GM23338 (cell line): Measurements from ENCODE around the gene MRTFA. TPM values are rescaled to one million over a fixed set of nuclear protein-coding genes. Genes with fewer than 3 reads are reported as not detected.

ENCODE experiments used
- ATAC-seq: fragments of 200-7000 bp; cut with Tn5 transposase; 3 replicates; pipeline ENCODE4 v1.9.1; 2020
- DNase-seq: peaks from one replicate; pipeline ENCODE4 v3.0.0-alpha.2; 2015; ENCODE audit warnings: low spot score
- H2AFZ ChIP-seq: fragments of 200-600 bp; sonication (generic); 2 replicates; pipeline ENCODE4 v1.8.0; 2016; ENCODE audit warnings: antibody characterized with exemption, mild to moderate bottlenecking, moderate library complexity
- H3F3A ChIP-seq: fragments of 200-600 bp; sonication (generic); replicated peaks from 2 replicates; pipeline ENCODE4 v1.8.0; 2017; ENCODE audit warnings: antibody characterized with exemption, mixed run types, low read depth
- H3K27ac ChIP-seq: fragments of 200-600 bp; sonication (generic); 2 replicates; pipeline ENCODE4 v1.6.1; 2016; ENCODE audit warnings: low read depth
- H3K27me3 ChIP-seq: fragments of 200-600 bp; sonication (generic); 2 replicates; pipeline ENCODE4 v1.8.0; 2016; ENCODE audit warnings: mild to moderate bottlenecking, mixed run types, moderate library complexity; ENCODE audit not compliant: insufficient read depth
- H3K36me3 ChIP-seq: fragments of 200-600 bp; sonication (generic); 2 replicates; pipeline ENCODE4 v1.8.0; 2016; ENCODE audit warnings: mild to moderate bottlenecking; ENCODE audit not compliant: insufficient read depth
- H3K4me1 ChIP-seq: fragments of 200-600 bp; sonication (generic); 2 replicates; pipeline ENCODE4 v1.8.0; 2016; ENCODE audit warnings: mild to moderate bottlenecking, moderate library complexity; ENCODE audit not compliant: insufficient read depth
- H3K4me2 ChIP-seq: fragments of 200-600 bp; sonication (generic); 2 replicates; pipeline ENCODE4 v1.7.1; 2017; ENCODE audit warnings: mixed run types
- H3K4me3 ChIP-seq: fragments of 200-600 bp; sonication (generic); 2 replicates; pipeline ENCODE4 v1.6.1; 2016; ENCODE audit warnings: mixed run types
- H3K79me2 ChIP-seq: fragments of 200-600 bp; sonication (generic); replicated peaks from 2 replicates; pipeline ENCODE4 v1.8.0; 2017; ENCODE audit warnings: mild to moderate bottlenecking; ENCODE audit not compliant: insufficient read depth
- H3K9me2 ChIP-seq: fragments of 200-600 bp; sonication (generic); 2 replicates; pipeline ENCODE4 v1.8.0; 2017; ENCODE audit not compliant: insufficient read depth
- H4K20me1 ChIP-seq: fragments of 200-600 bp; sonication (generic); replicated peaks from 2 replicates; pipeline ENCODE4 v1.8.0; 2017; ENCODE audit warnings: mild to moderate bottlenecking; ENCODE audit not compliant: insufficient read depth
- H3K27ac Mint-ChIP-seq: 2 replicates; pipeline ENCODE4 v1.8.0; 2020; ENCODE audit warnings: inconsistent platforms, mild to moderate bottlenecking, moderate library complexity, mixed read lengths
- H3K27me3 Mint-ChIP-seq: 3 replicates; pipeline ENCODE4 v1.8.0; 2022; ENCODE audit warnings: low read depth, mild to moderate bottlenecking, moderate library complexity, mixed read lengths, inconsistent platforms; ENCODE audit not compliant: insufficient read depth, poor library complexity
- H3K36me3 Mint-ChIP-seq: 3 replicates; pipeline ENCODE4 v1.8.0; 2021; ENCODE audit warnings: low read depth, mild to moderate bottlenecking, inconsistent platforms, moderate library complexity, mixed read lengths
- H3K4me1 Mint-ChIP-seq: 3 replicates; pipeline ENCODE4 v1.8.0; 2020; ENCODE audit warnings: mild to moderate bottlenecking, inconsistent platforms, mixed read lengths
- H3K4me3 Mint-ChIP-seq: 3 replicates; pipeline ENCODE4 v1.8.0; 2021; ENCODE audit warnings: moderate library complexity, mild to moderate bottlenecking, inconsistent platforms, mixed read lengths
- H3K9me3 Mint-ChIP-seq: 3 replicates; pipeline ENCODE4 v1.8.0; 2020; ENCODE audit warnings: moderate library complexity, mild to moderate bottlenecking, inconsistent platforms, mixed read lengths
- JUNB ChIP-seq: IDR thresholded peaks from one replicate; pipeline ENCODE4 v1.6.1; 2016; ENCODE audit warnings: antibody characterized with exemption; ENCODE audit not compliant: unreplicated experiment
- STAT1 ChIP-seq: IDR thresholded peaks from one replicate; pipeline ENCODE4 v1.6.1; 2016; ENCODE audit warnings: antibody characterized with exemption; ENCODE audit not compliant: unreplicated experiment
- ZNF331 ChIP-seq: fragments of 250-450 bp; sonication (Bioruptor Pico); IDR thresholded peaks from 2 replicates; pipeline ENCODE4 v1.5.0; 2020; ENCODE audit warnings: low read depth, mild to moderate bottlenecking, moderate library complexity
- polyA plus RNA-seq: library from polyadenylated mRNA; unstranded; fragments of >200 nt; fragmentation: Nextera tagmentation; extraction: Ambion mirVana; gene quantifications from 2 replicates; pipeline ENCODE4 v1.2.1, GENCODE V29; 2016
- total RNA-seq: library from RNA; depleted of rRNA; stranded (reverse); fragments of >200 nt; shearing (Covaris generic); gene quantifications from 2 replicates; pipeline ENCODE4 v1.2.3, GENCODE V29; 2014
- TF ChIP-seq, protein P1 (sequence below): IDR thresholded peaks from 2 replicates; pipeline ENCODE4 v1.6.1; 2016; ENCODE audit warnings: antibody characterized with exemption
- TF ChIP-seq, protein P2 (sequence below): IDR thresholded peaks from one replicate; pipeline ENCODE4 v1.6.1; 2018; ENCODE audit warnings: antibody characterized with exemption; ENCODE audit not compliant: unreplicated experiment
- TF ChIP-seq, protein P3 (sequence below), 2 experiments: fragments of 200-600 bp in 1 of 2; sonication (generic) in 1 of 2; conservative IDR thresholded peaks; 2 replicates each; pipeline versions ENCODE4 v1.5.1 to v1.6.1; 2016 to 2017; ENCODE audit warnings: antibody characterized with exemption in 2 of 2, low read depth in 2 of 2, mild to moderate bottlenecking in 2 of 2, moderate library complexity in 1 of 2

Gene MRTFA
- total and polyA plus RNA-seq, 2 experiments from 2014 or later, result 18.1 to 92.4 TPM

DNA sequence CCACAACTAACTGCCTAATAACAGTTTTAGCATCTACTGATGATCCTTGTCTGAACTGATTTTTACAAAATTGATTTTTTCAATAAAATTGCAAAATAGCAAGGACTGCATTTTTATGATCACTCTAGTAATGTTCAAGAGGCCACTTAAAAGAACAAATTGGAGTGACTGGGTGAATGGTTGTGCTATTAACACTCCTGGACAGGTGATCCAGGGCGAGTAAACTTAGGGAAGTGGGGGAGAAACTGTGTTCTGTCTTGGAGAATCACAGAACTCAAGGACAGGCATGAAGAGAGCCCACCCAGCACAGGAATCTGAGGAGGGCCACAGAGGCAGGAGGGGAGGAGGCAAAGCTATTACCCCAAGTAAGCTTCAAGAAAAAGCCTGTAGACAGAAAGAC is 190.3 kb downstream of the MRTFA start (continued):
- no peak for TF ChIP-seq JUNB
- no peak for TF ChIP-seq STAT1
- TF ChIP-seq, protein P1, sequence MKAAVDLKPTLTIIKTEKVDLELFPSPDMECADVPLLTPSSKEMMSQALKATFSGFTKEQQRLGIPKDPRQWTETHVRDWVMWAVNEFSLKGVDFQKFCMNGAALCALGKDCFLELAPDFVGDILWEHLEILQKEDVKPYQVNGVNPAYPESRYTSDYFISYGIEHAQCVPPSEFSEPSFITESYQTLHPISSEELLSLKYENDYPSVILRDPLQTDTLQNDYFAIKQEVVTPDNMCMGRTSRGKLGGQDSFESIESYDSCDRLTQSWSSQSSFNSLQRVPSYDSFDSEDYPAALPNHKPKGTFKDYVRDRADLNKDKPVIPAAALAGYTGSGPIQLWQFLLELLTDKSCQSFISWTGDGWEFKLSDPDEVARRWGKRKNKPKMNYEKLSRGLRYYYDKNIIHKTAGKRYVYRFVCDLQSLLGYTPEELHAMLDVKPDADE, result no peak

DNA sequence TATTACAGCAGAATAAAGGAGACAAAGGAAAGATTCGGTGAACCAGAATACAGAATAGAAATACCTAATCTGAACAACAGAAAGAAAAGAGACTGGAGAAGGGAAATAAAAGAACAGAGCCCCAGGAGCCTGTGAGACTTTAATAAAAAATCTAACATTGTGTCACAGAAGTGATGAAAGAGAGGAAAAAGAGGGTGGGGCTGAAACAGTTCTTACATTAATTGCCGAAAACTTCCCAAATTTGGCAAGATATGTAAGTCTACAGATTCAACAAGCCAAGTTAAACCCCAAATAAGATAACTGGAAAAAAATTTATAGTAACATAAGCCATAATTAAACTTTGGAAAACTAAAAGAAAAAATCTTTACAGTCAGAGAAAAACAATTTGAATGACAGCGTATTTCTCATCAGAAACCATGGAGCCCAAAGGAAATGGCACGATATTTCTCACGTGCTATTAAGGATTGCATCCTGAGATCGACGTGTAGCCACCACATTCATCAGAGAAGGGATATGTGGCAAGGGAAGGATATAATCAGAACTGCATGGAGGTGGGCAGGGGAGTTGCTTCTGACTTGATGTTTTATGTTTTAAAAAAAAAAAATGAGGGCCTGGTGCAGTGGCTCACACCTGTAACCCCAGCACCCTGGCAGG is 192.2 kb downstream of the MRTFA start:
- Mint-ChIP-seq H3K4me3 (no peak overlapping the region), H3K27me3 (peaks cover 2% of the 10 kb centered on the region), H3K9me3 (peaks cover 9% of the 10 kb centered on the region; the same call in 2 of the 3 replicates), H3K27ac (no peak overlapping the region), H3K4me1 (peaks cover 4% of the 10 kb centered on the region; the same call in 2 of the 3 replicates), H3K36me3 (peaks cover 15% of the 10 kb centered on the region; the same call in 2 of the 3 replicates)
- Histone ChIP-seq H3K79me2 (peaks cover 16% of the 10 kb centered on the region), H3F3A (0 out of 2 replicates have a peak, but pooled peaks cover 6% of the 10 kb centered on the region), H3K36me3 (no peaks in the 10 kb centered on the region), H3K27me3 (no peaks in the 10 kb centered on the region), H3K27ac (no peak overlapping the region), H3K4me2 (no peak overlapping the region), H4K20me1 (no peaks in the 10 kb centered on the region), H3K4me1 (peaks cover 9% of the 10 kb centered on the region), H3K4me3 (no peak overlapping the region), H3K9me2 (no peaks in the 10 kb centered on the region), H2AFZ (no peak overlapping the region)
- no peak for DNase-seq
- TF ChIP-seq, protein P2, sequence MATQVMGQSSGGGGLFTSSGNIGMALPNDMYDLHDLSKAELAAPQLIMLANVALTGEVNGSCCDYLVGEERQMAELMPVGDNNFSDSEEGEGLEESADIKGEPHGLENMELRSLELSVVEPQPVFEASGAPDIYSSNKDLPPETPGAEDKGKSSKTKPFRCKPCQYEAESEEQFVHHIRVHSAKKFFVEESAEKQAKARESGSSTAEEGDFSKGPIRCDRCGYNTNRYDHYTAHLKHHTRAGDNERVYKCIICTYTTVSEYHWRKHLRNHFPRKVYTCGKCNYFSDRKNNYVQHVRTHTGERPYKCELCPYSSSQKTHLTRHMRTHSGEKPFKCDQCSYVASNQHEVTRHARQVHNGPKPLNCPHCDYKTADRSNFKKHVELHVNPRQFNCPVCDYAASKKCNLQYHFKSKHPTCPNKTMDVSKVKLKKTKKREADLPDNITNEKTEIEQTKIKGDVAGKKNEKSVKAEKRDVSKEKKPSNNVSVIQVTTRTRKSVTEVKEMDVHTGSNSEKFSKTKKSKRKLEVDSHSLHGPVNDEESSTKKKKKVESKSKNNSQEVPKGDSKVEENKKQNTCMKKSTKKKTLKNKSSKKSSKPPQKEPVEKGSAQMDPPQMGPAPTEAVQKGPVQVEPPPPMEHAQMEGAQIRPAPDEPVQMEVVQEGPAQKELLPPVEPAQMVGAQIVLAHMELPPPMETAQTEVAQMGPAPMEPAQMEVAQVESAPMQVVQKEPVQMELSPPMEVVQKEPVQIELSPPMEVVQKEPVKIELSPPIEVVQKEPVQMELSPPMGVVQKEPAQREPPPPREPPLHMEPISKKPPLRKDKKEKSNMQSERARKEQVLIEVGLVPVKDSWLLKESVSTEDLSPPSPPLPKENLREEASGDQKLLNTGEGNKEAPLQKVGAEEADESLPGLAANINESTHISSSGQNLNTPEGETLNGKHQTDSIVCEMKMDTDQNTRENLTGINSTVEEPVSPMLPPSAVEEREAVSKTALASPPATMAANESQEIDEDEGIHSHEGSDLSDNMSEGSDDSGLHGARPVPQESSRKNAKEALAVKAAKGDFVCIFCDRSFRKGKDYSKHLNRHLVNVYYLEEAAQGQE, result no peak
- TF ChIP-seq, protein P3, sequence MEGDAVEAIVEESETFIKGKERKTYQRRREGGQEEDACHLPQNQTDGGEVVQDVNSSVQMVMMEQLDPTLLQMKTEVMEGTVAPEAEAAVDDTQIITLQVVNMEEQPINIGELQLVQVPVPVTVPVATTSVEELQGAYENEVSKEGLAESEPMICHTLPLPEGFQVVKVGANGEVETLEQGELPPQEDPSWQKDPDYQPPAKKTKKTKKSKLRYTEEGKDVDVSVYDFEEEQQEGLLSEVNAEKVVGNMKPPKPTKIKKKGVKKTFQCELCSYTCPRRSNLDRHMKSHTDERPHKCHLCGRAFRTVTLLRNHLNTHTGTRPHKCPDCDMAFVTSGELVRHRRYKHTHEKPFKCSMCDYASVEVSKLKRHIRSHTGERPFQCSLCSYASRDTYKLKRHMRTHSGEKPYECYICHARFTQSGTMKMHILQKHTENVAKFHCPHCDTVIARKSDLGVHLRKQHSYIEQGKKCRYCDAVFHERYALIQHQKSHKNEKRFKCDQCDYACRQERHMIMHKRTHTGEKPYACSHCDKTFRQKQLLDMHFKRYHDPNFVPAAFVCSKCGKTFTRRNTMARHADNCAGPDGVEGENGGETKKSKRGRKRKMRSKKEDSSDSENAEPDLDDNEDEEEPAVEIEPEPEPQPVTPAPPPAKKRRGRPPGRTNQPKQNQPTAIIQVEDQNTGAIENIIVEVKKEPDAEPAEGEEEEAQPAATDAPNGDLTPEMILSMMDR (conservative IDR thresholded peaks at IDR 0.05; ENCODE audit: low read depth in 2 of 2), result no peak
- TF ChIP-seq ZNF331 (CRISPR knock-in tag), result no peak
- no peak for TF ChIP-seq STAT1
- ATAC-seq, result no peak
